ENCODE data around the gene FBLN5.

DNA sequence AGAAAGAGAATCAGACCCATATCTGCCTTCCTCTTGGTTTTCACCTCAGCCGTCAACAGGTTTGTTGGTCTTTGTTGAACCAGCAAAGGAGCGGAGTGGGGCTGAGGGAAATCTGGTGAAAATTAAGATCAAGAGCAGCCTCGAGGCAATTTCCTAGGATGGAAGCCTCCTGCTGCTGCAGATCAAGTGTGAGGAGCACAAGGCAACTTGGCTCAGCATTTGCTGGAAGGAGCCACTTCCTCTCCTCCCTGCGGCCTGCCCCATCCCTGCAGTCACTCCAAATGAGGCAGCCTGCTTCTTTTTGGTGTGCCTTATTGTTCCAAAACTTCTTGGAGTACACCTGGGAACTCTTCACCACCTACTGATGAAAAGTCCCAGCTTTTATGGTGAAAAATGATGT is 85.1 kb downstream of the FBLN5 start:
- TF ChIP-seq, protein P1, sequence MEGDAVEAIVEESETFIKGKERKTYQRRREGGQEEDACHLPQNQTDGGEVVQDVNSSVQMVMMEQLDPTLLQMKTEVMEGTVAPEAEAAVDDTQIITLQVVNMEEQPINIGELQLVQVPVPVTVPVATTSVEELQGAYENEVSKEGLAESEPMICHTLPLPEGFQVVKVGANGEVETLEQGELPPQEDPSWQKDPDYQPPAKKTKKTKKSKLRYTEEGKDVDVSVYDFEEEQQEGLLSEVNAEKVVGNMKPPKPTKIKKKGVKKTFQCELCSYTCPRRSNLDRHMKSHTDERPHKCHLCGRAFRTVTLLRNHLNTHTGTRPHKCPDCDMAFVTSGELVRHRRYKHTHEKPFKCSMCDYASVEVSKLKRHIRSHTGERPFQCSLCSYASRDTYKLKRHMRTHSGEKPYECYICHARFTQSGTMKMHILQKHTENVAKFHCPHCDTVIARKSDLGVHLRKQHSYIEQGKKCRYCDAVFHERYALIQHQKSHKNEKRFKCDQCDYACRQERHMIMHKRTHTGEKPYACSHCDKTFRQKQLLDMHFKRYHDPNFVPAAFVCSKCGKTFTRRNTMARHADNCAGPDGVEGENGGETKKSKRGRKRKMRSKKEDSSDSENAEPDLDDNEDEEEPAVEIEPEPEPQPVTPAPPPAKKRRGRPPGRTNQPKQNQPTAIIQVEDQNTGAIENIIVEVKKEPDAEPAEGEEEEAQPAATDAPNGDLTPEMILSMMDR (conservative IDR thresholded peaks at IDR 0.05) = no peak
- no peak for TF ChIP-seq EZH2 (IDR thresholded peaks at IDR 0.05; ENCODE audit: low read depth)

Data from PC-9 (cell line).